CD4-positive, alpha-beta memory T cell (primary cell): ENCODE measurements around the gene SSR1. TPM values are rescaled to one million over a fixed set of nuclear protein-coding genes. Genes with fewer than 3 reads are reported as not detected.
"Not testable (repeated sequence)": the region's sequence is repeated elsewhere in the genome, so short reads cannot be mapped to it uniquely, and the experiment has no call there.

ENCODE experiments used
- CTCF ChIA-PET: fragments of 350-600 bp; sonication (Branson Sonifier 250); formaldehyde crosslinking; loops from one replicate; lab custom pipeline; 2021; ENCODE audit warnings: inconsistent platforms; ENCODE audit not compliant: partially characterized antibody; lab: Charles Lee
- POLR2A ChIA-PET: fragments of 350-600 bp; sonication (Branson Sonifier 250); formaldehyde crosslinking; loops from one replicate; lab custom pipeline; 2021; ENCODE audit not compliant: partially characterized antibody; lab: Charles Lee
- DNase-seq, 5 donors: peaks; one replicate each; pipeline versions ENCODE4 v3.0.0 to v3.0.0-alpha.2; 2020 to 2022; ENCODE audit warnings: mixed read lengths in 1 of 5
- H3K27ac ChIP-seq: one replicate; pipeline ENCODE4 v1.7.0; 2013; ENCODE audit warnings: low read depth, low read length
- H3K27me3 ChIP-seq: 2 replicates; pipeline ENCODE4 v1.7.0; 2013; ENCODE audit warnings: mild to moderate bottlenecking, low read length, moderate library complexity; ENCODE audit not compliant: insufficient read depth
- H3K36me3 ChIP-seq: 2 replicates; pipeline ENCODE4 v1.7.0; 2013; ENCODE audit warnings: mild to moderate bottlenecking, low read length, moderate library complexity; ENCODE audit not compliant: insufficient read depth
- H3K4me1 ChIP-seq: 2 replicates; pipeline ENCODE4 v1.7.0; 2013; ENCODE audit warnings: mild to moderate bottlenecking, low read length, moderate library complexity; ENCODE audit not compliant: insufficient read depth
- H3K4me3 ChIP-seq, 2 donors: one replicate each; pipeline ENCODE4 v1.7.0; 2013; ENCODE audit warnings: low read length in 2 of 2, mild to moderate bottlenecking in 1 of 2
- H3K9me3 ChIP-seq, 2 donors: one replicate each; pipeline ENCODE4 v1.7.0; 2013; ENCODE audit warnings: low read length in 2 of 2, control low read depth in 1 of 2; ENCODE audit not compliant: control insufficient read depth in 1 of 2
- H3K27ac Mint-ChIP-seq, 7 donors: one replicate each; pipeline ENCODE4 v1.8.0; 2020 to 2021; ENCODE audit warnings: mixed read lengths in 7 of 7, mild to moderate bottlenecking in 6 of 7, inconsistent platforms in 3 of 7, moderate library complexity in 3 of 7
- H3K27me3 Mint-ChIP-seq, 2 donors: one replicate each; pipeline ENCODE4 v1.8.0; 2020 to 2021; ENCODE audit warnings: mixed read lengths in 2 of 2
- H3K36me3 Mint-ChIP-seq, 2 donors: one replicate each; pipeline ENCODE4 v1.8.0; 2020 to 2021; ENCODE audit warnings: mixed read lengths in 2 of 2, inconsistent platforms in 1 of 2, mild to moderate bottlenecking in 1 of 2
- H3K4me1 Mint-ChIP-seq, 4 donors: one replicate each; pipeline ENCODE4 v1.8.0; 2020 to 2021; ENCODE audit warnings: mixed read lengths in 4 of 4, mild to moderate bottlenecking in 1 of 4
- H3K4me3 Mint-ChIP-seq, 8 donors: one replicate each; pipeline ENCODE4 v1.8.0; 2020 to 2021; ENCODE audit warnings: mixed read lengths in 8 of 8, mild to moderate bottlenecking in 7 of 8, moderate library complexity in 6 of 8, inconsistent platforms in 3 of 8
- H3K9me3 Mint-ChIP-seq, 8 donors: one replicate each; pipeline ENCODE4 v1.8.0; 2020 to 2021; ENCODE audit warnings: mixed read lengths in 8 of 8, mild to moderate bottlenecking in 5 of 8, inconsistent platforms in 3 of 8, moderate library complexity in 1 of 8
- intact Hi-C: fragments of 100-400 bp; cut with micrococcal nuclease; formaldehyde crosslinking; loops from one replicate; pipeline ENCODE4 v1.15.1; 2023
- polyA plus RNA-seq, 2 donors: library from polyadenylated mRNA; unstranded; fragments of 300-500 nt; fragmentation: Illumina TruSeq; gene quantifications; one replicate each; pipeline ENCODE4 v1.2.3, GENCODE V29; 2021
- total RNA-seq, 2 experiments: library from RNA; stranded (reverse); gene quantifications; one replicate each; pipeline ENCODE4 v1.2.3, GENCODE V29; 2021

Gene SSR1
- total and polyA plus RNA-seq, 4 experiments from 2014 or later = 150 to 232 (median 168) TPM

DNA sequence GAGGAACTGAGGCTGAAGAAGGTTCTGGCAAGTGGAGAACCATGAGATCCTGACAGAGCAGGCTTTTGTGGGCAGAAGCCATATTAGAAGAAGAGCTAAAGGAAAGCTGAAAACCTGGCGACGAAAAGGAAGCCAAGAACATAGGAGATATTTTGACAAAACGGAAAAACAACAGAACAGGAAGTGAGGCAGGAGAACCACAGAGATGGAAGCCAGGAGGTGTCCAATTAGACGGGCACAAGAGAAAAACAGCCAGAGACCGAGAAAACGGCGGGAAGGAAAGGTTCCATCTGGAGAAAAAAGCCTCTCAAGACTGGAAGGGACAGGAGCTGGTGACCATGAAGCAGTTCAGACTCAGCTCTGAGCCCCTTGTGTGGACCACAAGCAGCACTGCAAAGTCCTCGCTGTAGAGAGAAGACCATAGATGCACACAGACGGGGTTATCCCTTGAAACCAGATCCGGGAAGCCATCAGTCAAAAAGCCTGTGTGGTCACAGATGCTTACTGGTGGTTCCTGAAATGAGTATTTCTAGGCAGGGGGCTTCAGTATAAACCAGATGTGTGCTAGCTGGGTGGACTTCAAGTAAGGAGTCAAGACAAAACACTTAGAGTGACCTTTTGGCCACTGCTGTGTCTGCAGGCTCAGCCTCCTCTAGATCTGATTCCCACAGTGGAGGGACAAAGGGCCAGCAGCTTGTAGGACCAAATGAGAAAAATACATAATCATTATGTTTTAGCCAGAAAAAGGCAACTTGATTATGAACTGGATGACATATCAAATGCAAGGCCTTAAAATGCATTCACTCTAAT lies 30.7 kb downstream of the SSR1 start:
- Mint-ChIP-seq H3K27me3 (no peaks in the 10 kb centered on the region), H3K4me1 (peaks cover 14 to 18% (median 16%) of the 10 kb centered on the region in 4 donors), H3K9me3 (no peaks in the 10 kb centered on the region), H3K27ac (peak overlapping the region; percentile 45 to 89 (median 81)), H3K4me3 (peak overlapping the region; percentile 1 to 71 (median 44)), H3K36me3 (peaks cover 4 to 30% of the 10 kb centered on the region in 2 donors)
- DNase-seq = no peak
- ChIA-PET POLR2A (interaction anchor here (1.1 kb wide), 1 partner anchor 10 kb away, joined by 3 read pairs; no protein-coding TSS in a partner anchor), CTCF (no interaction called here)
- Histone ChIP-seq H3K9me3 (no peaks in the 10 kb centered on the region), H3K36me3 (no peaks in the 10 kb centered on the region), H3K4me1 (peaks cover 11% of the 10 kb centered on the region), H3K27me3 (no peaks in the 10 kb centered on the region), H3K4me3 (no peak overlapping the region), H3K27ac (peak overlapping the region; percentile 8)
- intact Hi-C loops = loop anchor here (2.0 kb wide), 1 partner anchor 106 kb away; the partner anchor contains the start of genes CAGE1 and RIOK1

GRCh38 chr6:7276199-7276524 lies 36.8 kb downstream of the SSR1 start:
- Mint-ChIP-seq H3K27me3 (no peaks in the 10 kb centered on the region), H3K4me3 (no peak overlapping the region)
- POLR2A ChIA-PET = interaction anchor here (0.7 kb wide), 1 partner anchor 312 kb away, joined by 3 read pairs; no protein-coding TSS in a partner anchor

GRCh38 chr6:7274525-7274924 lies 38.5 kb downstream of the SSR1 start:
- intact Hi-C loops, POLR2A ChIA-PET: not testable (repeated sequence)

More at GRCh38 chr6:7276199-7276524, 36.8 kb downstream of the SSR1 start:
- Histone ChIP-seq H3K36me3 (no peaks in the 10 kb centered on the region), H3K27ac (no peak overlapping the region), H3K4me3 (no peak overlapping the region), H3K9me3 (no peaks in the 10 kb centered on the region), H3K27me3 (no peaks in the 10 kb centered on the region), H3K4me1 (no peaks in the 10 kb centered on the region)
- peaks cover 0 to 10% (median 8%) of the 10 kb centered on the region in 4 donors for H3K4me1 Mint-ChIP-seq
- H3K36me3 Mint-ChIP-seq = peaks cover 0 to 1% of the 10 kb centered on the region in 2 donors
- H3K27ac Mint-ChIP-seq = peak overlapping the region in 1 of 7 donors; percentile 5
- DNase-seq = no peak
- no peaks in the 10 kb centered on the region for H3K9me3 Mint-ChIP-seq
- CTCF ChIA-PET = interaction anchor here (0.9 to 8.6 kb wide), 21 partner anchors 10 to 943 kb away, joined by 3 to 225 read pairs (median 7); partner anchors contain the start of genes CAGE1, RIOK1 and SNRNP48
- intact Hi-C loops = loop anchor here (1.0 to 5.0 kb wide), 4 partner anchors 339 to 941 kb away; no protein-coding TSS in a partner anchor

DNA sequence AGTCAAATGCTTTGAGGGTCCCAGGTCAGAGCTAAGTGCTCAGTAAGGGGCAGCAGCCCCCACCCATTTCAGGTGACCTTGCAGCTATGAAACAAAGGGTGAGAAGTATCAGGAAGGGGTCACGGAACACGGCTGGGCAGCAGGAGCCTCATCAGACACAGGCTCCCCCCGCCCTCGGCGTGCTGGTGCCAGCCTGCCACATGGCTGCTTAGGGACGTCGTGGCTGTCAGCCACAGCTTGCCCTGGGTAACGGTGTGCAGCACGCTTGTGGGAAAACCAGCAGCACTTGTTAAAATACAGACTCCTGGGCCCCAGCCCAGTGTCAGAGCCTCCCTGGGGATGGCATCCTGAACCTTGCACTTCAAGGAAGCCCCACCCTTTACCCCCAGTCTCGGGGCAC lies 39.3 kb downstream of the SSR1 start:
- Mint-ChIP-seq H3K4me1 (peaks cover 0 to 7% (median 5%) of the 10 kb centered on the region in 4 donors), H3K36me3 (no peaks in the 10 kb centered on the region), H3K9me3 (no peaks in the 10 kb centered on the region), H3K27me3 (peaks cover 0 to 3% of the 10 kb centered on the region in 2 donors), H3K27ac (no peak overlapping the region), H3K4me3 (no peak overlapping the region)
- no peaks in the 10 kb centered on the region for H3K36me3 ChIP-seq
- H3K27ac ChIP-seq = no peak overlapping the region
- no peaks in the 10 kb centered on the region for H3K4me1 ChIP-seq
- no peaks in the 10 kb centered on the region for H3K9me3 ChIP-seq
- ChIA-PET POLR2A (no interaction called here), CTCF (interaction anchor here (4.3 to 8.6 kb wide), 2 partner anchors 117 to 342 kb away, joined by 27 to 225 read pairs; partner anchors contain the start of genes CAGE1 and RIOK1)
- H3K4me3 ChIP-seq = no peak overlapping the region
- intact Hi-C loops = no loop called here
- no peak for DNase-seq
- no peaks in the 10 kb centered on the region for H3K27me3 ChIP-seq

More at GRCh38 chr6:7274525-7274924, 38.5 kb downstream of the SSR1 start:
- CTCF ChIA-PET = interaction anchor here (1.2 to 8.6 kb wide), 14 partner anchors 11 to 944 kb away, joined by 4 to 225 read pairs (median 9); partner anchors contain the start of genes CAGE1, RIOK1 and SNRNP48
- not testable (repeated sequence) for H3K27me3 Mint-ChIP-seq, H3K4me3 ChIP-seq, H3K4me1 Mint-ChIP-seq, H3K27me3 ChIP-seq, DNase-seq, H3K27ac Mint-ChIP-seq, H3K36me3 ChIP-seq, H3K27ac ChIP-seq, H3K9me3 ChIP-seq, H3K4me3 Mint-ChIP-seq, H3K36me3 Mint-ChIP-seq, H3K9me3 Mint-ChIP-seq, H3K4me1 ChIP-seq

- peaks cover 0 to 4% of the 10 kb centered on the region in 2 donors for H3K36me3 Mint-ChIP-seq
- Histone ChIP-seq H3K9me3 (no peaks in the 10 kb centered on the region), H3K4me1 (no peaks in the 10 kb centered on the region), H3K36me3 (no peaks in the 10 kb centered on the region), H3K4me3 (no peak overlapping the region), H3K27me3 (no peaks in the 10 kb centered on the region), H3K27ac (no peak overlapping the region)
- H3K9me3 Mint-ChIP-seq = peaks cover 0 to 8% (median 0%) of the 10 kb centered on the region in 8 donors
- intact Hi-C loops = no loop called here
- ChIA-PET POLR2A (no interaction called here), CTCF (interaction anchor here (2.7 kb wide), 1 partner anchor 344 kb away, joined by 7 read pairs; no protein-coding TSS in a partner anchor)
- H3K27me3 Mint-ChIP-seq = peaks cover 0 to 3% of the 10 kb centered on the region in 2 donors
- DNase-seq = no peak
- no peak overlapping the region for H3K27ac Mint-ChIP-seq
- H3K4me3 Mint-ChIP-seq = no peak overlapping the region
- peaks cover 0 to 7% (median 5%) of the 10 kb centered on the region in 4 donors for H3K4me1 Mint-ChIP-seq
Measured at GRCh38 chr6:7271205-7271534, 41.8 kb downstream of the SSR1 start.

GRCh38 chr6:7270320-7271204 lies 42.4 kb downstream of the SSR1 start:
- Mint-ChIP-seq H3K27me3 (peaks cover 0 to 3% of the 10 kb centered on the region in 2 donors), H3K27ac (peak overlapping the region in 2 of 7 donors; percentile 46 to 58), H3K4me1 (peaks cover 0 to under 1% (median under 1%) of the 10 kb centered on the region in 4 donors), H3K36me3 (peaks cover 0 to 9% of the 10 kb centered on the region in 2 donors), H3K9me3 (peaks cover 0 to 12% (median 0%) of the 10 kb centered on the region in 8 donors), H3K4me3 (no peak overlapping the region)
- Histone ChIP-seq H3K27ac (no peak overlapping the region), H3K36me3 (no peaks in the 10 kb centered on the region), H3K9me3 (no peaks in the 10 kb centered on the region), H3K4me3 (no peak overlapping the region), H3K4me1 (no peaks in the 10 kb centered on the region), H3K27me3 (no peaks in the 10 kb centered on the region)
- CTCF ChIA-PET = interaction anchor here (2.7 kb wide), 1 partner anchor 344 kb away, joined by 7 read pairs; no protein-coding TSS in a partner anchor
- intact Hi-C loops = no loop called here
- POLR2A ChIA-PET = no interaction called here
- no peak for DNase-seq
